ENCODE measurements around the gene TSPAN5. TPM values are rescaled to one million over a fixed set of nuclear protein-coding genes. Genes with fewer than 3 reads are reported as not detected.

The TSPAN5 gene
- total and polyA plus RNA-seq, 3 donors from 2014 or later = 27.8 to 57.2 (median 30.8) TPM

DNA sequence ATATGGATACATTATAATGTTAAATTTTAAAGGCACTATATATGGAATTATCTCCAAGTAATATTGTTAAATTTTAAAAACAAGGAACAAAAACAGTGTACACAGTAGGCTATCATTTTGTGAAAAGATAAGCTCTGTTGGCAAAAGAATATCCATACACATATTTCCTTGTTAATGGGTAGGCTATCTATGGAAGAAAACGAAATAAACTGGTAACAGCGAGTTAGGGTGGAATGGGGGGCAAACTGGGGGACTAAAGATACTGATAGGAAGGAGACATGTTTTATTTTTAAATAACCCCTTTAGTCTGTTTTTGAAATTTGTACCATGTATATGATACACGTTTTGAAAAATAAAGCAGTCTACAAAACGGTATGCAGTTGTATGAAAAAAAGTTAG lies 3.6 kb upstream of the TSPAN5 start:
- H3K36me3 ChIP-seq (ENCODE audit: low read depth, missing control alignments) = no peaks in the 10 kb centered on the region
- H3K9me3 ChIP-seq = no peaks in the 10 kb centered on the region
- H3K4me1 ChIP-seq = peaks cover 7% of the 10 kb centered on the region
- no peak overlapping the region for H3K4me3 ChIP-seq
- no peaks in the 10 kb centered on the region for H3K27me3 ChIP-seq
- TF ChIP-seq CTCF (IDR thresholded peaks at IDR 0.05) (no peak), POLR2A (IDR thresholded peaks at IDR 0.05) (no peak)
- intact Hi-C loops (cut with DNase I; ENCODE audit: low total_unique reads) = no loop called here
- no peak overlapping the region for H3K27ac ChIP-seq
- DNase-seq = no peak
- 85 to 92% methylated on average over 4 of the region's 4 CpGs for WGBS, 2 donors

DNA sequence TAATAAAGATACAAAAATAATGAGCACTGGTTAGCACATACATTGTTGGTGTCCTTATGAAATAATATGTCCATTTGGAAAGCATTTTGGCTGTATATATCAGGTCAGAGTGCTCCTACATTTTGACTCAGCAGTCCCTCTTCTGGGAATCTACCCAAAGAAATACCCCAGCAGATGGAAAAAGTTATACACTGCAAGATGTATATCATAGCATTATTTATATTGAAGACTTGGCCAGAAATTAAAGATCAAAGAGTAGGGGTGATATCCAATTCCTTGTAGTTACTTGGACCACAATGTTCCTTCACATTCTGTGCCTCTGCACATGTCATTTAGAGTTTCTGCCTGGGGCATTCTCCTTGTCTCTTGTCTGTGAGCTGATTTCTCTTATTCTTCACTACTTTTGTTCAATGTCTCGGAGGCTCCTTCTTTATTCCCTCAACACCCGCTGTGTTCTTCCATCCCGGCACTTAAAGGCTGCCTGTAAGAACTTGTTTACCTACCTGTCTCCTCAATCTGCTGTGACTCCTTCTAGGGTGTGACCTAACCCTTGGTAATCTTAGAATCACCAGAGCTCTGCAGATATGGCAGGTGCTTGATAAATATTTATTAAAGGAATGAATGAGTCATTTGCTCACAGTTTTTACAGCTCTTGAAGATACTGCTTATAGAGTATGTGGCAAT lies 3.1 kb upstream of the TSPAN5 start:
- Histone ChIP-seq H3K4me3 (no peak overlapping the region), H3K27ac (no peak overlapping the region), H3K4me1 (peaks cover 12% of the 10 kb centered on the region), H3K27me3 (no peaks in the 10 kb centered on the region), H3K9me3 (no peaks in the 10 kb centered on the region), H3K36me3 (ENCODE audit: low read depth, missing control alignments) (no peaks in the 10 kb centered on the region)
- intact Hi-C loops (cut with DNase I; ENCODE audit: low total_unique reads) = no loop called here
- TF ChIP-seq CTCF (IDR thresholded peaks at IDR 0.05) (no peak), POLR2A (IDR thresholded peaks at IDR 0.05) (no peak)
- WGBS, 2 donors = 82 to 87% methylated on average over 3 of the region's 3 CpGs
- no peak for DNase-seq

- intact Hi-C loops (cut with DNase I; ENCODE audit: low total_unique reads) = no loop called here
- no peaks in the 10 kb centered on the region for H3K27me3 ChIP-seq
- H3K27ac ChIP-seq = no peak overlapping the region
Measured at GRCh38 chr4:98659741-98660462, 1.5 kb upstream of the TSPAN5 start.

GRCh38 chr4:98659106-98659592 lies 738 bp upstream of the TSPAN5 start:
- Histone ChIP-seq H3K4me1 (peaks cover 19% of the 10 kb centered on the region), H3K27ac (peak overlapping the region; percentile 78 to 84), H3K4me3 (peak overlapping the region; percentile 73 to 82), H3K36me3 (ENCODE audit: low read depth, missing control alignments) (no peaks in the 10 kb centered on the region), H3K27me3 (no peaks in the 10 kb centered on the region), H3K9me3 (no peaks in the 10 kb centered on the region)
- WGBS, 2 donors = 11 to 19% methylated on average over 17 of the region's 17 CpGs
- DNase-seq = peak; percentile 47
- TF ChIP-seq POLR2A (IDR thresholded peaks at IDR 0.05) (no peak), CTCF (IDR thresholded peaks at IDR 0.05) (no peak)
- intact Hi-C loops (cut with DNase I; ENCODE audit: low total_unique reads) = no loop called here

More at GRCh38 chr4:98659741-98660462, 1.5 kb upstream of the TSPAN5 start:
- TF ChIP-seq POLR2A (IDR thresholded peaks at IDR 0.05) = no peak
- WGBS, 2 donors = 59 to 74% methylated on average over 7 of the region's 7 CpGs
- Histone ChIP-seq H3K4me3 (no peak overlapping the region), H3K36me3 (ENCODE audit: low read depth, missing control alignments) (no peaks in the 10 kb centered on the region), H3K9me3 (no peaks in the 10 kb centered on the region), H3K4me1 (peaks cover 19% of the 10 kb centered on the region)
- no peak for DNase-seq

DNA sequence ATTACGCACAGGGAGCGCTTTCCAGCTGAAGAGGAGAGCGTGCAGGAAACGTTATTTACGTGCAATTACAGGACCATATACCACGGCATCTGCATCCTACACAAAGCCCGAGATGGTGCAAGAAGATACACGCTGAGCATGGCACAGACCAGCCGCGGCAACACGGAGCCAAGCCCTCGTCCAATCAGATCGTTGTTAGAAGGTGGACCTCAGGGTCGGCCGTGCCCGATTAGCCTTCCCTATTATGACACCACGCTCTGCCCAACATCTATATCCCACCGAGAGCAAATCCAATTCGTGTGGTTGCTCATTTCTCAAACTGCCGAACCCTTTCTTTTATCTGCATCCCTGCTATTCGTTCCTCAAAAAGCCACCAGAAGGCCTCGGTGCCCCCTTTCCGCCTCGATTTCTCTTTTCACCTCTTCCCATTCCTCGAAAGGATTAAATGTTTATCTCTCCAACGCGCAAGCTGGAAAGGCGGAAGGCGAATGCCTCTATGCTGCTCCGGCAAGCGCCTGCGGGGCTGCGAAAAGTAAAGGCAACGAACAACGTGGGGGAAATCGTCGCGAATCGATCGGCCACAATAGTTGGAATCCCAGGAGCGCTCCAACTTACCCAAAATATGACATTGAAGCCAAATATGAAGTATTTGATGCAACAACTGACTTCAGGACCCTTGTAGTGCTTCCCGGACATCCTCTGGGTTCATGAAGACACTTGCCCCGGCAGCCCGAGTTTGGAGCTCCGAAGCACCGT lies 702 bp downstream of the TSPAN5 start:
- no peak for TF ChIP-seq POLR2A (IDR thresholded peaks at IDR 0.05)
- TF ChIP-seq CTCF (IDR thresholded peaks at IDR 0.05) = no peak
- Histone ChIP-seq H3K27ac (peak overlapping the region; percentile 76 to 78), H3K4me3 (peak overlapping the region; percentile 73 to 82), H3K9me3 (no peaks in the 10 kb centered on the region), H3K36me3 (ENCODE audit: low read depth, missing control alignments) (no peaks in the 10 kb centered on the region), H3K27me3 (no peaks in the 10 kb centered on the region), H3K4me1 (peaks cover 19% of the 10 kb centered on the region)
- DNase-seq = peak; percentile 85
- intact Hi-C loops (cut with DNase I; ENCODE audit: low total_unique reads) = no loop called here
- 0 to 1% methylated on average over 38 to 46 of the region's 46 CpGs for WGBS, 2 donors

Measured in testis (tissue), 3 donors.